Lower lobe of right lung (tissue), 2 donors: ENCODE results near the gene ABHD8. TPM values are rescaled to one million over a fixed set of nuclear protein-coding genes. Genes with fewer than 3 reads are reported as not detected.
A peak's percentile ranks its signal among the peaks of the same experiment; 100 is the strongest.

Experiments used
- ATAC-seq, 2 donors: fragments of 200-7000 bp; cut with Tn5 transposase; one replicate each; pipeline ENCODE4 v1.9.1; 2020 to 2022; ENCODE audit warnings: mild to moderate bottlenecking in 2 of 2, moderate library complexity in 2 of 2
- DNase-seq: peaks from one replicate; pipeline ENCODE4 v3.0.0-alpha.2; 2020
- H3K27ac ChIP-seq: fragments of 200-600 bp; one replicate; pipeline ENCODE4 v1.8.0; 2022
- H3K27me3 ChIP-seq: fragments of 200-600 bp; one replicate; pipeline ENCODE4 v1.8.0; 2022; ENCODE audit warnings: low read depth
- H3K36me3 ChIP-seq: fragments of 200-600 bp; one replicate; pipeline ENCODE4 v1.8.0; 2022; ENCODE audit warnings: mild to moderate bottlenecking
- H3K4me1 ChIP-seq: fragments of 200-600 bp; one replicate; pipeline ENCODE4 v1.8.0; 2022
- H3K4me3 ChIP-seq: fragments of 200-600 bp; one replicate; pipeline ENCODE4 v1.8.0; 2022; ENCODE audit warnings: mild to moderate bottlenecking
- H3K9me3 ChIP-seq: fragments of 200-600 bp; one replicate; pipeline ENCODE4 v1.8.0; 2022
- CTCF ChIP-seq: fragments of 200-600 bp; IDR thresholded peaks from one replicate; pipeline ENCODE4 v1.8.0; 2022; ENCODE audit warnings: antibody characterized with exemption, mild to moderate bottlenecking
- intact Hi-C: fragments of 100-400 bp; cut with DNase I; formaldehyde crosslinking; loops from one replicate; pipeline ENCODE4 v1.11.0; 2022
- total RNA-seq: library from RNA; stranded (reverse); fragmentation: NEBNext Ultra II Directional; extraction: Animal tissue kit (Norgen Biotek cat#: 25700); gene quantifications from one replicate; pipeline ENCODE4 v1.2.1, GENCODE V29; 2021
- donor health status: DM: no; HTN: yes; CAD: no; lungs with severe emphysema.

The ABHD8 gene
- total RNA-seq, 1 donor from 2014 or later: 19.5 TPM

GRCh38 chr19:17331045-17331558 is 27.9 kb upstream of the ABHD8 start:
- Histone ChIP-seq H3K4me1 (peaks cover 33% of the 10 kb centered on the region), H3K9me3 (no peaks in the 10 kb centered on the region), H3K27me3 (peaks cover 9% of the 10 kb centered on the region), H3K27ac (no peak overlapping the region), H3K4me3 (no peak overlapping the region), H3K36me3 (no peaks in the 10 kb centered on the region)
- intact Hi-C loops: no loop called here
- DNase-seq (no peak), ATAC-seq (no peak)
- TF ChIP-seq CTCF: no peak

GRCh38 chr19:17330262-17331044 is 27.2 kb upstream of the ABHD8 start:
- no peaks in the 10 kb centered on the region for H3K36me3 ChIP-seq
- no peak overlapping the region for H3K27ac ChIP-seq
- no peak for DNase-seq
- intact Hi-C loops: no loop called here
- no peaks in the 10 kb centered on the region for H3K9me3 ChIP-seq
- H3K4me3 ChIP-seq: no peak overlapping the region
- no peak for ATAC-seq
- H3K27me3 ChIP-seq: peaks cover 9% of the 10 kb centered on the region
- no peak for TF ChIP-seq CTCF
- H3K4me1 ChIP-seq: peaks cover 28% of the 10 kb centered on the region

GRCh38 chr19:17329366-17330261 is 26.4 kb upstream of the ABHD8 start:
- TF ChIP-seq CTCF: no peak
- Histone ChIP-seq H3K4me3 (peak overlapping the region; percentile 53), H3K4me1 (peaks cover 21% of the 10 kb centered on the region), H3K27me3 (peaks cover 9% of the 10 kb centered on the region), H3K9me3 (no peaks in the 10 kb centered on the region), H3K27ac (no peak overlapping the region), H3K36me3 (peaks cover 4% of the 10 kb centered on the region)
- no peak for DNase-seq
- ATAC-seq: no peak
- intact Hi-C loops: no loop called here

- H3K27ac ChIP-seq: peak overlapping the region; percentile 73
- H3K4me1 ChIP-seq: peaks cover 17% of the 10 kb centered on the region
- H3K36me3 ChIP-seq: peaks cover 4% of the 10 kb centered on the region
- H3K9me3 ChIP-seq: no peaks in the 10 kb centered on the region
- H3K27me3 ChIP-seq: peaks cover 9% of the 10 kb centered on the region
- ATAC-seq (peak in 1 of 2 donors; percentile 5), DNase-seq (no peak)
- intact Hi-C loops: no loop called here
- H3K4me3 ChIP-seq: peak overlapping the region; percentile 53
- TF ChIP-seq CTCF: no peak
Observed at GRCh38 chr19:17328517-17329365, 25.5 kb upstream of the ABHD8 start.
